Neural cell (in vitro differentiated cells): ENCODE data around the gene INO80.

Experiments used
- CTCF ChIP-seq: fragments of 450-650 bp; IDR thresholded peaks from 2 replicates; pipeline ENCODE4 v1.5.1; 2014; ENCODE audit warnings: antibody characterized with exemption, mild to moderate bottlenecking, moderate library complexity; ENCODE audit not compliant: poor library complexity, severe bottlenecking
- EP300 ChIP-seq: fragments of 450-650 bp; conservative IDR thresholded peaks from 2 replicates; pipeline ENCODE4 v1.6.1; 2014; ENCODE audit warnings: antibody characterized with exemption, mild to moderate bottlenecking, moderate library complexity; ENCODE audit not compliant: poor library complexity, severe bottlenecking
- EZH2 ChIP-seq: fragments of 200-600, 300-800 bp; shearing (Covaris generic), sonication (generic); IDR thresholded peaks from 2 replicates; pipeline ENCODE4 v1.6.1; 2014; ENCODE audit warnings: antibody characterized with exemption, low read length, borderline replicate concordance, mild to moderate bottlenecking; ENCODE audit not compliant: insufficient read depth, poor library complexity, severe bottlenecking
- POLR2AphosphoS5 ChIP-seq: IDR thresholded peaks from 2 replicates; pipeline ENCODE4 v1.6.1; 2012
- RAD21 ChIP-seq: fragments of 450-650 bp; conservative IDR thresholded peaks from 2 replicates; pipeline ENCODE4 v1.6.1; 2014; ENCODE audit warnings: antibody characterized with exemption, mild to moderate bottlenecking, moderate library complexity
- REST ChIP-seq: IDR thresholded peaks from 2 replicates; pipeline ENCODE4 v1.6.1; 2012; ENCODE audit warnings: borderline replicate concordance
- TAF1 ChIP-seq: IDR thresholded peaks from 2 replicates; pipeline ENCODE4 v1.6.1; 2012; ENCODE audit warnings: low read depth

- TF ChIP-seq CTCF (no peak), POLR2AphosphoS5 (no peak), TAF1 (no peak), EZH2 (no peak), REST (no peak), RAD21 (no peak), EP300 (no peak)
Measured at GRCh38 chr15:40942337-40942854, 173.7 kb downstream of the INO80 start.
